Natural killer cell (primary cell): ENCODE measurements around the gene AZIN2. TPM values are rescaled to one million over a fixed set of nuclear protein-coding genes. Genes with fewer than 3 reads are reported as not detected.

Source experiments
- ATAC-seq, 3 donors: fragments of 150-1000 bp in 2 of 3; fragments of 200-7000 bp in 1 of 3; cut with Tn5 transposase; 1 replicate in 1 of 3; 2 replicates in 2 of 3; pipeline ENCODE4 v1.10.0; 2021; ENCODE audit warnings: mild to moderate bottlenecking in 2 of 3, moderate library complexity in 2 of 3
- DNase-seq, 2 donors: peaks; one replicate each; pipeline versions ENCODE4 v3.0.0 to v3.0.0-alpha.2; 2013 to 2021; ENCODE audit warnings: mixed read lengths in 1 of 2
- H3K27ac ChIP-seq: one replicate; pipeline ENCODE4 v1.5.1; 2013; ENCODE audit warnings: mild to moderate bottlenecking, low read length
- H3K27me3 ChIP-seq: one replicate; pipeline ENCODE4 v1.6.1; 2013; ENCODE audit warnings: low read length; ENCODE audit not compliant: control insufficient read depth, insufficient read depth
- H3K36me3 ChIP-seq: one replicate; pipeline ENCODE4 v1.6.1; 2013; ENCODE audit warnings: low read length; ENCODE audit not compliant: control insufficient read depth, insufficient read depth
- H3K4me1 ChIP-seq: one replicate; pipeline ENCODE4 v1.6.1; 2013; ENCODE audit warnings: low read length; ENCODE audit not compliant: control insufficient read depth, insufficient read depth
- H3K4me3 ChIP-seq: one replicate; pipeline ENCODE4 v1.5.1; 2013; ENCODE audit warnings: low read length
- H3K9me3 ChIP-seq: one replicate; pipeline ENCODE4 v1.6.1; 2013; ENCODE audit warnings: low read length; ENCODE audit not compliant: control insufficient read depth, insufficient read depth
- H3K27ac Mint-ChIP-seq, 2 donors: one replicate each; pipeline ENCODE4 v1.8.0; 2022; ENCODE audit warnings: mild to moderate bottlenecking in 2 of 2, mixed read lengths in 2 of 2, moderate library complexity in 1 of 2
- H3K27me3 Mint-ChIP-seq, 2 donors: one replicate each; pipeline ENCODE4 v1.8.0; 2022; ENCODE audit warnings: low read depth in 2 of 2, mixed read lengths in 2 of 2
- H3K36me3 Mint-ChIP-seq: one replicate; pipeline ENCODE4 v1.8.0; 2022; ENCODE audit warnings: mixed read lengths
- H3K4me1 Mint-ChIP-seq, 2 donors: one replicate each; pipeline ENCODE4 v1.8.0; 2022; ENCODE audit warnings: mixed read lengths in 2 of 2
- H3K4me3 Mint-ChIP-seq: one replicate; pipeline ENCODE4 v1.8.0; 2022; ENCODE audit warnings: mild to moderate bottlenecking, moderate library complexity, mixed read lengths
- H3K9me3 Mint-ChIP-seq, 2 donors: one replicate each; pipeline ENCODE4 v1.8.0; 2022; ENCODE audit warnings: mixed read lengths in 2 of 2
- WGBS: methylation state at CpG from one replicate; pipeline ENCODE4 v1.1.7; 2013; ENCODE audit warnings: missing lambda C conversion rate; ENCODE audit not compliant: insufficient coverage; 5-methylcytosine and 5-hydroxymethylcytosine counted together
- intact Hi-C: fragments of 100-400 bp; cut with micrococcal nuclease; formaldehyde crosslinking; loops from one replicate; pipeline ENCODE4 v1.14.2; 2022
- total RNA-seq, 4 donors: library from RNA; stranded (reverse); fragments of 120-200 nt in 1 of 4; gene quantifications; one replicate each; pipeline versions ENCODE4 v1.2.3 to v1.2.4, GENCODE V29; 2013 to 2022
- TF ChIP-seq, protein P1 (sequence below): fragments of 200-600 bp; IDR thresholded peaks from one replicate; pipeline ENCODE4 v1.8.0; 2022; ENCODE audit warnings: antibody characterized with exemption

AZIN2 gene
- total RNA-seq, 3 donors from 2014 or later (not counting 1 experiment from before 2014, with no cell fraction given), result 1.9 to 5.1 (median 4.1) TPM

DNA sequence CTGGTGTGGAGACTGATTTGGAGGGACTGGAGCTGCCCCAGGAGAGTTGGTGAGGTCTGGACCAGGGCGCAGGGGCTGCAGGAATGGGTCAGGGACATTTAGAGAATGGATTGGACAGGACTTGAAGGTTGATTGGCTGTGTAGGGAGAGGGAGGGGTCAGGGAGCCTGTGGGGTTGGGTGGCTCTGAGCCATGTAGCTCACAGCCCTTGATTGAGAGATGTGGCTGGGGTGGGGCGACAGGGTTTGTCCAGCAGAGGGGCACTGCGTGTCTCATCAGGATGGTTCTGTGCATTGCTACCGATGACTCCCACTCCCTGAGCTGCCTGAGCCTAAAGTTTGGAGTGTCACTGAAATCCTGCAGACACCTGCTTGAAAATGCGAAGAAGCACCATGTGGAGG lies 12.1 kb downstream of the AZIN2 start:
- H3K4me1 Mint-ChIP-seq, result peaks cover 34 to 45% of the 10 kb centered on the region in 2 donors
- H3K36me3 Mint-ChIP-seq, result no peaks in the 10 kb centered on the region

DNA sequence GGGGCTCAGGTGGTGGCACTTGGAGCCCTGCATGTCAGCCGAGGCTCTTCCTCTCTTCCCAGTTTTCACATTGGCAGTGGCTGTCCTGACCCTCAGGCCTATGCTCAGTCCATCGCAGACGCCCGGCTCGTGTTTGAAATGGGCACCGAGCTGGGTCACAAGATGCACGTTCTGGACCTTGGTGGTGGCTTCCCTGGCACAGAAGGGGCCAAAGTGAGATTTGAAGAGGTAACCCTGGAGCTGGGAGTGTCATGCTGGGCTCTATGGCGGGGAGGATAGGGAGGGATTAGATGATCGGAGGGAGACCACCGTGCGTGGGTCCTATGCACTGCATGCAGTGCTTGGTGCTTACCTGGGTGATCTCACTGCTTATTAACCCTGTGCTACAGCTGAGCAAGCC lies 13.5 kb downstream of the AZIN2 start:
- ATAC-seq (no peak), DNase-seq (no peak)
- Histone ChIP-seq H3K4me1 (peaks cover 28% of the 10 kb centered on the region), H3K27ac (no peak overlapping the region), H3K36me3 (no peaks in the 10 kb centered on the region), H3K27me3 (no peaks in the 10 kb centered on the region), H3K9me3 (no peaks in the 10 kb centered on the region), H3K4me3 (no peak overlapping the region)
- TF ChIP-seq, protein P1, sequence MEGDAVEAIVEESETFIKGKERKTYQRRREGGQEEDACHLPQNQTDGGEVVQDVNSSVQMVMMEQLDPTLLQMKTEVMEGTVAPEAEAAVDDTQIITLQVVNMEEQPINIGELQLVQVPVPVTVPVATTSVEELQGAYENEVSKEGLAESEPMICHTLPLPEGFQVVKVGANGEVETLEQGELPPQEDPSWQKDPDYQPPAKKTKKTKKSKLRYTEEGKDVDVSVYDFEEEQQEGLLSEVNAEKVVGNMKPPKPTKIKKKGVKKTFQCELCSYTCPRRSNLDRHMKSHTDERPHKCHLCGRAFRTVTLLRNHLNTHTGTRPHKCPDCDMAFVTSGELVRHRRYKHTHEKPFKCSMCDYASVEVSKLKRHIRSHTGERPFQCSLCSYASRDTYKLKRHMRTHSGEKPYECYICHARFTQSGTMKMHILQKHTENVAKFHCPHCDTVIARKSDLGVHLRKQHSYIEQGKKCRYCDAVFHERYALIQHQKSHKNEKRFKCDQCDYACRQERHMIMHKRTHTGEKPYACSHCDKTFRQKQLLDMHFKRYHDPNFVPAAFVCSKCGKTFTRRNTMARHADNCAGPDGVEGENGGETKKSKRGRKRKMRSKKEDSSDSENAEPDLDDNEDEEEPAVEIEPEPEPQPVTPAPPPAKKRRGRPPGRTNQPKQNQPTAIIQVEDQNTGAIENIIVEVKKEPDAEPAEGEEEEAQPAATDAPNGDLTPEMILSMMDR, result no peak
- Mint-ChIP-seq H3K27ac (no peak overlapping the region), H3K27me3 (no peaks in the 10 kb centered on the region), H3K9me3 (no peaks in the 10 kb centered on the region), H3K4me1 (peaks cover 38 to 49% of the 10 kb centered on the region in 2 donors), H3K4me3 (no peak overlapping the region), H3K36me3 (no peaks in the 10 kb centered on the region)
- WGBS, result 91% methylated on average over 11 of the region's 11 CpGs
- intact Hi-C loops, result no loop called here

More for the DNA sequence above, 12.1 kb downstream of the AZIN2 start:
- intact Hi-C loops, result no loop called here
- Histone ChIP-seq H3K27ac (no peak overlapping the region), H3K27me3 (no peaks in the 10 kb centered on the region), H3K4me1 (peaks cover 27% of the 10 kb centered on the region), H3K4me3 (no peak overlapping the region), H3K9me3 (no peaks in the 10 kb centered on the region), H3K36me3 (no peaks in the 10 kb centered on the region)
- H3K9me3 Mint-ChIP-seq, result no peaks in the 10 kb centered on the region
- 97% methylated on average over 4 of the region's 5 CpGs for WGBS
- TF ChIP-seq, protein P1, result no peak
- H3K27ac Mint-ChIP-seq, result no peak overlapping the region
- no peak overlapping the region for H3K4me3 Mint-ChIP-seq
- ATAC-seq, result no peak
- no peaks in the 10 kb centered on the region for H3K27me3 Mint-ChIP-seq
- DNase-seq, result no peak

DNA sequence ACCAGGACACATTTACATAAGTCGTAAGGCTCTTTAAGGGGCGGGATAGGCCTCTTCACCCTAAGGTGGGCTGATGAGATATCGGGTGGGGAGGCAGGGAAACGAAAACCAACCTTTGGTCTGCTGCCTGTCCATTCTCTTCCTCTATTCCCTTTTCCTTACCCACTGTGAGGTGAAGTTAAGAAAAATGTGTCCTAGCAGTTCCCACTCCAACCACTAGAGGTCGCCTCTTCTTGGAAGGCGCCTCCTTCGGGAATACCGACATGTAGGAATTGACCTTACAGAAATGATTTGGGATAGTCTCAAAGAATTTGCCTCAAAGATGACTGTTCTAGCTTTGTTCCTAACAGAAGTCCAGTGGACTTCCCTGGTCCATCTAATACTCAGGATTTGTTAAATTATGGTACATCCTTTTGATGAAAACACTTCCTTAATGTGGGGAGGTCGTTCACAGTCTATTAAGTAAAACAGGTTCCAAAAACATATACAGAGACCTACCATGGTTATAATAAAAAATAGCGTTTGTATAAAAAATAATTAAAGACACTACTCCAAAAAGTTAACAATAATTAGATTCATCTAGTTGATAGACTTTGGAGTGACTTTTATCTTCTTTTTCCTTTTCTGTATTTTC lies 14.1 kb downstream of the AZIN2 start:
- Mint-ChIP-seq H3K27me3 (no peaks in the 10 kb centered on the region), H3K36me3 (no peaks in the 10 kb centered on the region), H3K4me1 (peaks cover 44 to 55% of the 10 kb centered on the region in 2 donors), H3K9me3 (no peaks in the 10 kb centered on the region), H3K4me3 (no peak overlapping the region), H3K27ac (no peak overlapping the region)
- no peak overlapping the region for H3K4me3 ChIP-seq
- H3K27me3 ChIP-seq, result no peaks in the 10 kb centered on the region
- intact Hi-C loops, result loop anchor here (5.0 kb wide), 1 partner anchor 48 kb away; no protein-coding TSS in a partner anchor
- TF ChIP-seq, protein P1, result peak; percentile 98
- H3K4me1 ChIP-seq, result peaks cover 34% of the 10 kb centered on the region
- ATAC-seq, result no peak
- DNase-seq, result peak in 1 of 2 donors; percentile 59
- 35% methylated on average over 6 of the region's 10 CpGs for WGBS
- no peaks in the 10 kb centered on the region for H3K36me3 ChIP-seq
- H3K27ac ChIP-seq, result no peak overlapping the region
- H3K9me3 ChIP-seq, result no peaks in the 10 kb centered on the region
